Measurements from ENCODE around the gene VPS13D. TPM values are rescaled to one million over a fixed set of nuclear protein-coding genes. Genes with fewer than 3 reads are reported as not detected.

VPS13D gene
- total and polyA plus RNA-seq, 10 of the 15 experiments (the other 5 are each of a cell fraction or from before 2014, with no cell fraction given) = 1.4 to 16.9 (median 8.5) TPM

- Histone ChIP-seq H4K20me1 (ENCODE audit: control insufficient read depth, insufficient read depth) (peaks cover 9% of the 10 kb centered on the region; the same call in 1 of the 2 replicates), H3K4me1 (ENCODE audit: control insufficient read depth, insufficient read depth, low read length) (peaks cover 41% of the 10 kb centered on the region), H3K9ac (ENCODE audit: control insufficient read depth, insufficient read depth, low read length) (no peak overlapping the region), H2AFZ (ENCODE audit: control insufficient read depth, low read depth, low read length) (no peak overlapping the region), H3K36me3 (ENCODE audit: control insufficient read depth in 2 of 2, insufficient read depth in 2 of 2, low read length in 1 of 2) (no peaks in the 10 kb centered on the region), H3K27ac (ENCODE audit: control insufficient read depth, insufficient read depth) (no peak overlapping the region), H3K4me2 (ENCODE audit: control insufficient read depth, insufficient read depth) (peak overlapping the region; percentile 5; the same call in 1 of the 2 replicates), H3K4me3 (no peak overlapping the region), H3K27me3 (replicated peaks in 1 of 2; ENCODE audit: control insufficient read depth in 2 of 2, insufficient read depth in 2 of 2, low read length in 1 of 2) (no peaks in the 10 kb centered on the region), H3K79me2 (ENCODE audit: control insufficient read depth, insufficient read depth, low read length) (no peaks in the 10 kb centered on the region), H3K9me3 (replicated peaks; ENCODE audit: control insufficient read depth, insufficient read depth, low read length) (peaks cover 4% of the 10 kb centered on the region; the same call in 2 of the 3 replicates)
- CTCF ChIA-PET = interaction anchor here (1.2 to 3.1 kb wide), 7 partner anchors 9 to 186 kb away, joined by 3 to 10 read pairs (median 7); no protein-coding TSS in a partner anchor
- in situ Hi-C loops (cut with MboI) (no loop called here), intact Hi-C loops (cut with micrococcal nuclease; ENCODE audit: unreplicated experiment) (loop anchor here (1.0 kb wide), 1 partner anchor 15 kb away; no protein-coding TSS in a partner anchor)
- 0% methylated on average over 5 of the region's 5 CpGs for WGBS (ENCODE audit: insufficient coverage, insufficient replicate concordance, low lambda C conversion rate, missing lambda C conversion rate)
- FAIRE-seq (no peak), DNase-seq (ENCODE audit: low read depth, low spot score) (peak; percentile 73), ATAC-seq (peak; percentile 53)
- POLR2A ChIA-PET = interaction anchor here (1.0 kb wide), 1 partner anchor 10 kb away, joined by 4 read pairs; no protein-coding TSS in a partner anchor
- RAD21 ChIA-PET (ENCODE audit: unreplicated experiment) = interaction anchor here (0.6 to 2.6 kb wide), 10 partner anchors 9 to 185 kb away, joined by 3 to 14 read pairs (median 4); partner anchors contain the start of gene DHRS3
- SMC1A ChIA-PET (ENCODE audit: uncharacterized antibody, unreplicated experiment) = interaction anchor here (0.9 to 7.5 kb wide), 10 partner anchors 9 to 185 kb away, joined by 3 to 74 read pairs (median 4); partner anchors contain the start of gene DHRS3
- BruUV-seq (replicated peaks) = no TSS peak
- TF ChIP-seq SMAD5 (IDR thresholded peaks at IDR 0.05; ENCODE audit: low read depth) = no peak
- TF ChIP-seq MYC (IDR thresholded peaks at IDR 0.05; ENCODE audit: insufficient read depth, insufficient read length, insufficient replicate concordance, low read length, severe bottlenecking) = no peak
- peak; percentile 82; the same call in 1 of the 2 replicates for TF ChIP-seq FOXM1 (IDR thresholded peaks at IDR 0.05; ENCODE audit: low read depth, low read length)
- no peak for TF ChIP-seq ZBTB40 (IDR thresholded peaks at IDR 0.05; ENCODE audit: borderline replicate concordance)
- peak; percentile 26 for TF ChIP-seq SP1 (IDR thresholded peaks at IDR 0.05; ENCODE audit: low read depth, low read length)
- TF ChIP-seq ATF2 (IDR thresholded peaks at IDR 0.05; ENCODE audit: low read length) = peak; percentile 63; the same call in 1 of the 2 replicates
- TF ChIP-seq STAT3 (IDR thresholded peaks at IDR 0.05; ENCODE audit: low read depth, low read length) = no peak
- no peak for TF ChIP-seq ZNF592 (IDR thresholded peaks at IDR 0.05)
- TF ChIP-seq LARP7 (IDR thresholded peaks at IDR 0.05) = no peak
- no peak for TF ChIP-seq ASH2L (IDR thresholded peaks at IDR 0.05; ENCODE audit: borderline replicate concordance, low read depth)
- no peak; the same call in 1 of the 2 replicates for TF ChIP-seq NBN (IDR thresholded peaks at IDR 0.05)
- no peak for TF ChIP-seq FOXK2 (IDR thresholded peaks at IDR 0.05)
- TF ChIP-seq SUZ12 (IDR thresholded peaks at IDR 0.05; ENCODE audit: unreplicated experiment) = no peak
- TF ChIP-seq ZNF207 (IDR thresholded peaks at IDR 0.05; ENCODE audit: borderline replicate concordance) = no peak
- TF ChIP-seq BRCA1 (IDR thresholded peaks at IDR 0.05; ENCODE audit: low read depth, low read length) = no peak
These were observed 204.3 kb downstream of the VPS13D start for GRCh38 chr1:12434174-12434573.
